Measurements from ENCODE around the gene IGSF23. TPM values are rescaled to one million over a fixed set of nuclear protein-coding genes. Genes with fewer than 3 reads are reported as not detected.

The IGSF23 gene
- not detected in 2 replicates for total RNA-seq (2014; rRNA removed; shearing (Covaris generic))

GRCh38 chr19:44613295-44614178 lies at the start of gene IGSF23:
Gene IGSF23, plus strand, starts transcription at chr19:44613563. Its CDS starts 83 bp downstream, at chr19:44613646.
- no peak for DNase-seq (ENCODE audit: low read depth)

GRCh38 chr19:44566984-44567383 lies 46.4 kb upstream of the IGSF23 start:
- DNase-seq (ENCODE audit: low read depth): no peak

- DNase-seq (ENCODE audit: low read depth): no peak
These were observed 45.6 kb upstream of the IGSF23 start for GRCh38 chr19:44567745-44568144.

GRCh38 chr19:44570603-44570983 lies 42.8 kb upstream of the IGSF23 start:
- DNase-seq (ENCODE audit: low read depth): no peak

GRCh38 chr19:44570984-44571684 lies 42.2 kb upstream of the IGSF23 start:
- peak; percentile 63 for DNase-seq (ENCODE audit: low read depth)

- DNase-seq (ENCODE audit: low read depth): no peak
These were observed 41.4 kb upstream of the IGSF23 start for GRCh38 chr19:44571830-44572580.

- no peak for DNase-seq (ENCODE audit: low read depth)
These were observed 40.8 kb upstream of the IGSF23 start for GRCh38 chr19:44572581-44572900.

- no peak for DNase-seq (ENCODE audit: low read depth)
These were observed 40.2 kb upstream of the IGSF23 start for GRCh38 chr19:44573183-44573582.

- no peak for DNase-seq (ENCODE audit: low read depth)
These were observed 39.7 kb upstream of the IGSF23 start for GRCh38 chr19:44573627-44574026.

GRCh38 chr19:44574186-44574950 lies 39.0 kb upstream of the IGSF23 start:
- DNase-seq (ENCODE audit: low read depth): no peak

- DNase-seq (ENCODE audit: low read depth): peak; percentile 18
These were observed 38.2 kb upstream of the IGSF23 start for GRCh38 chr19:44575116-44575700.

GRCh38 chr19:44576843-44577565 lies 36.4 kb upstream of the IGSF23 start:
- peak; percentile 64 for DNase-seq (ENCODE audit: low read depth)

- DNase-seq (ENCODE audit: low read depth): no peak
These were observed 35.8 kb upstream of the IGSF23 start for GRCh38 chr19:44577566-44577874.

GRCh38 chr19:44579663-44580365 lies 33.5 kb upstream of the IGSF23 start:
- DNase-seq (ENCODE audit: low read depth): no peak

- no peak for DNase-seq (ENCODE audit: low read depth)
These were observed 32.9 kb upstream of the IGSF23 start for GRCh38 chr19:44580366-44580895.

GRCh38 chr19:44581288-44581687 lies 32.1 kb upstream of the IGSF23 start:
- no peak for DNase-seq (ENCODE audit: low read depth)

- DNase-seq (ENCODE audit: low read depth): peak; percentile 51
These were observed 30.6 kb upstream of the IGSF23 start for GRCh38 chr19:44582581-44583265.

- peak; percentile 21 for DNase-seq (ENCODE audit: low read depth)
These were observed 27.8 kb upstream of the IGSF23 start for GRCh38 chr19:44585371-44586133.
